Measurements from ENCODE around the gene MAP1A. TPM values are rescaled to one million over a fixed set of nuclear protein-coding genes. Genes with fewer than 3 reads are reported as not detected.

MAP1A gene
- total RNA-seq, 4 donors from 2014 or later = 3.5 to 13.0 (median 8.2) TPM

Other genes starting within 250 kb of the MAP1A start
- 1 to 10 TPM in 1 of 4 donors, under 1 TPM in 1, not detected in 2; 0.83 to 3.3 TPM for gene TGM7, start 215.4 kb upstream of the MAP1A start, total RNA-seq
- gene LCMT2, start 187.0 kb upstream of the MAP1A start, total RNA-seq = 1 to 10 TPM; 3.0 to 6.2 (median 5.3) TPM
- 10 to 100 TPM; 20.7 to 42.2 (median 25.1) TPM for gene ZSCAN29, start 146.6 kb upstream of the MAP1A start, total RNA-seq
- gene TUBGCP4, start 146.5 kb upstream of the MAP1A start, total RNA-seq = 10 to 100 TPM; 13.6 to 16.1 (median 14.7) TPM
- 10 to 100 TPM in 3 of 4 donors, 1 to 10 TPM in 1; 9.0 to 17.0 (median 13.3) TPM for gene TP53BP1, start 24.5 kb upstream of the MAP1A start, total RNA-seq
- 10 to 100 TPM; 14.4 to 41.2 (median 16.6) TPM for gene PPIP5K1, start 72.6 kb downstream of the MAP1A start, total RNA-seq
- under 1 TPM in 1 of 4 donors, not detected in 3; 0.46 TPM for gene CKMT1B, start 76.4 kb downstream of the MAP1A start, total RNA-seq
- gene STRC, start 101.2 kb downstream of the MAP1A start, total RNA-seq = under 1 TPM in 1 of 4 donors, not detected in 3; 0.41 TPM
- 1 to 10 TPM in 3 of 4 donors, under 1 TPM in 1; 0.29 to 2.1 (median 1.1) TPM for gene CATSPER2, start 131.2 kb downstream of the MAP1A start, total RNA-seq
- gene CKMT1A, start 176.3 kb downstream of the MAP1A start, total RNA-seq = under 1 TPM in 1 of 4 donors, not detected in 3; 0.41 TPM
- 10 to 100 TPM; 26.6 to 45.1 (median 30.3) TPM for gene PDIA3, start 228.8 kb downstream of the MAP1A start, total RNA-seq

Measured in gastrocnemius medialis (tissue), 4 donors.